Stimulated activated CD4-positive, alpha-beta T cell treated with anti-CD3 and anti-CD28 coated beads, Interleukin-1b, Interleukin-23, amount 100 ng/mL, for 24 hours (primary cell): ENCODE data around the gene FLG.
"Not testable (repeated sequence)": the region's sequence is repeated elsewhere in the genome, so short reads cannot be mapped to it uniquely, and the experiment has no call there.

Source experiments
- DNase-seq, 4 experiments: peaks; one replicate each; pipeline ENCODE4 v3.0.0-alpha.2; 2020; ENCODE audit warnings: low read depth in 4 of 4, low spot score in 1 of 4

FLG gene

DNA sequence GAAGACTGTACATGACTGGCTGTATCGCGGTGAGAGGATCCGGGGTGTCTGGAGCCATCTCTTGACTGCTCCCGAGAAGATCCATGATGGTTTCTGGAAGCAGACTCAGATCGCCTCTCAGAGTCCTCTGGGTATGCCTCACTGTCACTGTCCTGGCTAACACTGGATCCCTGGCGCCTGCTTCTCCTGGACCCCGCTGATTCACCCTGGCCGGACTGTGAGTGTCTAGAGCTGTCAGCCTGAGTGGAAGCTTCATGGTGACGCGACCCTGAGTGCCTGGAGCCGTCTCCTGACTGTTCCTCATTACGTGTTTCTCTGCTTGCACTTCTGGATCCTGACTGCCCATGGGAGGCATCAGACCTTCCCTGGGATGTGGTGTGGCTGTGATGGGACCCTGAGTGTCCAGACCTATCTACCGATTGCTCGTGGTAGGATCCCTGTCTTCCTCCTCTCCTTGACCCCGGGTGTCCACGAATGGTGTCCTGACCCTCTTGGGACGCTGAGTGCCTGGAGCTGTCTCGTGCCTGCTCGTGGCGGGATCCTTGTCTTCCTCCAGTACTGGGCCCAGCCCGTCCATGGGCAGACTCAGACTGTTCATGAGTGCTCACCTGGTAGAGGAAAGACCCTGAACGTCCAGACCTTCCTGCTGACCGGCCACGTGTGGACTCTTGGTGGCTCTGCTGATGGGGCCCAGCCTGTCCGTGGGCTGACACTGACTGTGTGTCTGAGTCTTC, 21.7 kb downstream of the FLG start:
- DNase-seq, result not testable (repeated sequence)

DNA sequence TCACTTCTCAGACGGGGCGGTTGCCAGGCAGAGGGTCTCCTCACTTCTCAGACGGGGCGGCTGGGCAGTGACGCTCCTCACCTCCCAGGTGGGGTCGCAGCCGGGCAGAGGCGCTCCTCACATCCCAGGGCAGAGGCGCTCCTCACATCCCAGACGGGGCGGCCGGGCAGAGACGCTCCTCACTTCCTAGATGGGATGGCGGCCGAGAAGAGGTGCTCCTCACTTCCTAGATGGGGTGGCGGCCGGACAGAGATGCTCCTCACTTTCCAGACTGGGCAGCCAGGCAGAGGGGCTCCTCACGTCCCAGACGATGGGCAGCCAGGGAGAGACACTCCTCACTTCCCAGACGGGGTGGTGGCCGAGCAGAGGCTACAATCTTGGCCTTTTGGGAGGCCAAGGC, 68.6 kb downstream of the FLG start:
- not testable (repeated sequence) for DNase-seq
